DMS79 treated with DMSO at 0.1 percent for 48 hours (cell line): ENCODE data around the gene CCL4L2.
"Not testable (repeated sequence)": the region's sequence is repeated elsewhere in the genome, so short reads cannot be mapped to it uniquely, and the experiment has no call there.

Experiments used
- DNase-seq: peaks from one replicate; lab custom pipeline; 2025; lab: John Stamatoyannopoulos, UW

The CCL4L2 gene

DNA sequence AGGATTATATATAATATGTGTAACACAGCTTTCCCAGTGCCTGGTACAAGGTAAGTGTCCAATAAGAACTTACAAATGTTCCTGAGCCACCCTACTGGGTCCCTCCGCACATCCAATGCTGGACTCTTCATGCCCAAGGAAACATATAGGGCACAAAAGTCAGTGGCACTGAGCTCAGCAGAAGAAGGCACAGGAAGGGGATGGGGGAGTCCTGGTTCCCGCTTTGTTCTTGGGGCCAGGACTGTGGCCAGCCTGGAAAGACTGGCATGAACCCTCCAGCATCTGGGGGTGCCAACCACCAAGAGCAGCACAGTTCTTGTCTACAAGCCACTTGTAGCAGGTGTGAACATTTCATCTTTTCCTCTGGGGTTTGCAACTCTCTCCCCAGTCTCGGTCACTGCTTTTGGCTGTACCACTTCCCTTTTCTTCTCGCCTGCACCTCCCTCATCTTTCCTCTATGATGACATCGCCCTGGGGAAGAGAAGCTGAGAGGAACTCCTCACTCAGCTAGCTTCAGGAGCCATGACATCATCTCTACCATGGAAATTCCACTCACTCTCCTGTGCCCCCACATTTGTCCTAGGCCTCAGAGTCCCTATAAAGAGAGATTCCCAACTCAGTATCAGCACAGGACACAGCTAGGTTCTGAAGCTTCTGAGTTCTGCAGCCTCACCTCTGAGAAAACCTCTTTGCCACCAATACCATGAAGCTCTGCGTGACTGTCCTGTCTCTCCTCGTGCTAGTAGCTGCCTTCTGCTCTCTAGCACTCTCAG lies at the start of gene CCL4L2:
CCL4L2 (plus strand) TSS at position 625 of the 773 bp plus-strand sequence.
- not testable (repeated sequence) for DNase-seq

DNA sequence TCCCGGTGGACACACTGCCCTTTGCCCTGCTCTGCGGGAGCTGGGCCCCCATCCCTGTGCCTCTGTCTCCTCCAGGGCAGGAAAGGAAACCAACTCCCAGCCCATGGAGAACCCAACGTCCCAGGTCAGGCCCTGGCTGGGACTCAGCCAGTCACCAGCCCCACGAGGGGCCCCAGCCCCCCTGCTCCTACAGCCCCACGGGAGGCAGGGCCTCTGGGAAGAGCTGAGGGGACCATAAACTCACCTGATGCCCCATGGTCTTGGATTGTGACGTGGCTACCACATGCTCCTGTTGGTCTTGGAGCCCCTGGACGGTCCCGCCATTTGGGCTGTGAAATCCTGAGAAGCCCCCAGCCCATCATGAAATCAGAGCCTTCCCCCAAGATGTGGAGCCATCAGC lies 42.0 kb upstream of the CCL4L2 start:
- not testable (repeated sequence) for DNase-seq

DNA sequence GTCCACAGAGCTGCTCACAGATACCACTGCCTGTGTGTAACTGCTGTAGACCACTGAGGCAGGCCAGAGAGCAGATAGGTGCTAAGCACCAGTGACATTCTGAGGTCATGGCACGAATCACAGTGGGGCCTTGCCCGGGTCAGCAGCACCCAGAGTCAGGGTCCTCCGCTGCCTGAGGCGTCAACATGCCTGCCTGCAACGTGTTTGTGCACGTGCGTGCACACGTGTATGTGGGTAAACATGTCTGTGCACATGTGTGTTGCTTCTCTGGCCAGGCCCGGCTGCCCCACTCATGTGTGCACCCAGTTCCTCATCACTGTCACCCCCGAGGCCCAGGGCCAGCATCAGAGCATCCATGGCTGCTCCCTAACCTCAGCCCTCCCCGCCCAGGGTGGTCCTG lies 34.3 kb upstream of the CCL4L2 start, which contains the start of gene TBC1D3B:
TBC1D3B (minus strand) TSS at position 101 of the 400 bp plus-strand sequence. CDS start 1,586 bp downstream, outside the sequence.
- not testable (repeated sequence) for DNase-seq

DNA sequence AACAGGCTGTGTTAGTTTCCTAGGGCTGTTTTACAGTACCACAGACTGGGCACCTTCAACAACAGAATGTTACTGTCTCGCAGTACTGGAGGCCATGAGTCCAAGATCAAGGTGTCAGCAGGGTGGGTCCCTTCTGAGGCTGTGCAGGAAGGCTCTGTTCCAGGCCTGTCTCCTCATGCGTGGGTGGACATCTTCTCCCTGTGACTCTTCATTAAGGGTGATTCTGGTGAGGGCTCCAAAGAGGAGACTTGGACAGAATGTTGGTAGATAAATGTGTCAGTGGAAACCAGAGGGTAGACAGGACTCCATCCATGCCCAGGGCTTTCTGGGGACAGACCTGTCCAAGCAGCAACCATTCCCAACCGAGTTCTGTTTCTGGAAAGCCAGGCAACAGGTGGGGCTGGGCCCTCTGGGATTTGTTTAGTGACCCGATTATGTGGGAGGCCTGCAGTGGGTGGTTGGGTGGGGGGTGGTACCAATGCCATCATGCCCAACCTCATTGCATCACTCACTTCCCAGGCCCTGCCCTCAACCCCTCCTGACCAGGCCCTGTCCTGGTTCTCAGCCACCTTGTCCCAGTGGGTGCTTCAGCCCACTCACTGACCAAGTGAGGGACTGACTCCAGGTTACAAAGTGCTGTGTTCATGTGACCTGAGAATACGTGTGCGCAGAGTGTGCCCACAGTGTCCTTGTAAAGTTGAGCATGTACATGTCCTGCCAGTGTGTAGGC lies 29.3 kb upstream of the CCL4L2 start:
- DNase-seq: not testable (repeated sequence)

DNA sequence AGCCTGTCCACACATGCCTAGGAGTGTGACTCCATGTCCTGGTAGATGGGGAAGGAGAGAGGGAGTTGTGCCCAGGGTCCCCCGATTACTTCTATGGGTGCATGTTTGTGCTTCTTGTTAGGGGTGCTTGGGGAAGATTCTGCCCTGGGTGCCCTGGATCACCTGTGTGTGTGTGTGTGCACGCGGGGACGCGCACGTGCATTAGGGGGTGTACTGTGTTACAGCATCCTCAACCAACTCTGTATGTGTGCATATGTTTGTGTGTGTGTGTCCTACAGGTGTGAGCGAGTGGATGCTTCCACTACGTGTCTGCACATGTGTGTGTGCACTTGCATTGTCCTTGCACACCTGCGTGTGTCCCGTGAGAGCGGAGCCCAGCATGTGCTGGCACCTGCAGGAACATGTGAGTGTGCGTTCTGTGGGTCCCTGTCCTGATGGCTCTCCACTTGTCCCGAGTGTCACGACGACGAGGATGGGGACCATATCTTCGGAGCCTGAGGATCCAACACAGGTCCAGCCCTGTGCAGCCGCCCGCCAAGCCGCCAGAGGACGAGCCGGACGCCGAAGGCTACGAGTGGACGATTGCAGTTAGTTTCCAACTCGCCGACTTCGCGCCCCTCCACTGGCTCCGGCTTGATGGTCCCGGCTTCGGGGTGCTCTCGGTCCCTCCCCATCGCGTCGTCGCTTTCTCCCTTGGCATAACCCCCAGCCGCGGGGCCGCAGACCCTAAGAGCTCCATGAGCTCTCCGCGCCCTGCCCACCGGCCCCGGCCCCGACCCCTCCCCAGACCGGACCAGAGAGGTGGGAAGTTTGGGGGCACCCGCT lies 28.5 kb upstream of the CCL4L2 start:
- no peak for DNase-seq

DNA sequence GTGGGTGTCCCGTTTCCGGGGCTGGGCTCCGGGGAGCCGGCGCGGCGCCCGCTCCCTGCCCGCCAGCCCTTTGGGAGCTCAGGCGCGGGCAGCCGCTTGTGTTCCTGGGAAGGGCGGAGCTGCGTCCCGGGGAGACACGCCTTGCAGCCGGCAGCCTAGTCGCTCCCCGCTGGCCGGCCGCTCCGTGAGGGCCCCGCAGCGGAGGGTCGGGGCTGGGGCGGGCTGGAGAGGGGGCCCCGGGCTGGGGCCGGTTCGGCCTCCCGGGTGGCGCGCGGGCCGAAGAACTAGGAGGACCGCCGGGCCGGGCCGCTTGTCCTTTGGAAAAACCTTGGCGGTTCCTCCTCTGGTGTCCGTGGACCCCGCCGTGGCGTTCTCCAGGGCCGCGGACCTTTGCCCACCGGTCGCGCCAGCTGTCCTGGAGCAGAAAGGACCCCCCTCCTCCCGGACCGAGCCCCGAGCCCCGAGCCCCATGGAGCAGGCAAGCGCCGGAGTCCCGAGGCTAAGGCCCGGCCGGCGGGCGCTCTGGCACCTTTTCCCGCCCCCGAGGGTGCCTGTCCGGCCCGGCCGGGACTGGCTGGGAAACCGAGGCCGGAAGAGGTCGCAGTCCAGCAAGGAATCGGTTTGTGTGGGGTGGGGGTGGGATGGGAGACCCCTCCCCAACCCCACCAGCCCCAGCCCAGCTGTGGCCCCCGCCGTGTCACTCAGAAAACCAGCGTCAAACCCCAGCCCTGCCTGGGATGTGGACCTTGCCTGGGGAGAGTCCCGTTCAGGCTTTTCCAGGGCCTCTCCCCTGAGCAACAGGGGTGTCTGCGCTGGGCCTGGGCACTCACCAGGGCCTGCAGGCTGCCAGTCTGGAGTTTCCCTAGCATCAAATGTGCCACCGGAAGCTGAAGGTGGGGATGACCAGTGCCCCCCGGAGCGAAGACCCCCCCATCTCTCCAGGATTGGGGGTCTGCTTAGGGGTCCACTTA lies 27.6 kb upstream of the CCL4L2 start:
- DNase-seq: no peak

DNA sequence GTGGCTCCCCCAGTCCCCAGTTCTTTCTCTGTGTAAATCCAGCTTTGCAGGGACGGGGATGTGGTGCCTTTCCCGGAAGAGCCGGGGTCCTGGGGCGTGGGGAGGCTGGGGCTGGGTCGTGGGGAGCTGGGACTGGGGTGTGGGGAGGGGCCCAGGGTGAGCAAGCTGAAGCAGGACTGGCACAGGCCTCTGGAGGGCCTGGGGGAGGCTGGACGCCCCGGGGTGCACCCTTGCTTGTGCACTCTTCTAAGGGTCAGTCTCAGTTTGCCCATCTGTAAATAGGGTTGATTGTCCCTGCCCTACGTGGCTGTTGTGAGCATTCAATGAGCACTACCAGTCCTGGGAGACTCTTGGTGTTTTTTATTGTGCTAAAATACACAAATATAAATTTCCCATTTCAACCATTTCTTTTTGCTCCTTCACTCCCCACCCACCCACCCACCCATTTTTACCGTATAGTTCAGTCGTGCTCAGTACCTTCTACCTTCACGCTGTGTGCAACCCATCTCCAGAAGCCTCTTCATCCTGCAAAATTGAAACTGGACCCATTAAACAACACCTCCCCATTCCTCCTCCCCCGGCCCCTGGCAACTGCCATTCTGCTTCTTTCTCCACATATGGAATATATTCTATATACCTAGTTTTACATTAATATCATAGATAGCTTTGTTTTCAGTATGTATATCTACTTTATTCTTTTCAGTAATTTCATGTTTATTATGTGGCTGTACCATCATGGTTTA lies 26.7 kb upstream of the CCL4L2 start:
- no peak for DNase-seq

DNA sequence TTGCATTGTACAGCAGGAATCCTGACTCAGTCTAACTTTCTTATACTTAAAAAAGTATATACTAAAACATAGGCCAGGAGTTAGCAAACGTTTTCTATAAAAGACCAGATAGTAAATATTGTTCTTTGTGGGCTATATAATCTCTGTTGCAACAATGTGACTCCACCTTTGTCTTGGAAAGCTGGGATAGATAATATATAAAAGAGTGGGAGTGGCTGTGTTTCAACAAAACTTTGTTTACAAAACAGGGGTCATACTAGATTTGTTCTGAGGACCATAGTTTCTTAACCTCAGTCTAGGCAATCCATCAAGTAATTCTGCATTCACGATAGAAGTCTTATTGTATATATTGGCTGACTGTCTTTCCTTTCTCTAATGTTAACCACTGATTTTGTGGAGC lies 25.4 kb upstream of the CCL4L2 start:
- no peak for DNase-seq

DNA sequence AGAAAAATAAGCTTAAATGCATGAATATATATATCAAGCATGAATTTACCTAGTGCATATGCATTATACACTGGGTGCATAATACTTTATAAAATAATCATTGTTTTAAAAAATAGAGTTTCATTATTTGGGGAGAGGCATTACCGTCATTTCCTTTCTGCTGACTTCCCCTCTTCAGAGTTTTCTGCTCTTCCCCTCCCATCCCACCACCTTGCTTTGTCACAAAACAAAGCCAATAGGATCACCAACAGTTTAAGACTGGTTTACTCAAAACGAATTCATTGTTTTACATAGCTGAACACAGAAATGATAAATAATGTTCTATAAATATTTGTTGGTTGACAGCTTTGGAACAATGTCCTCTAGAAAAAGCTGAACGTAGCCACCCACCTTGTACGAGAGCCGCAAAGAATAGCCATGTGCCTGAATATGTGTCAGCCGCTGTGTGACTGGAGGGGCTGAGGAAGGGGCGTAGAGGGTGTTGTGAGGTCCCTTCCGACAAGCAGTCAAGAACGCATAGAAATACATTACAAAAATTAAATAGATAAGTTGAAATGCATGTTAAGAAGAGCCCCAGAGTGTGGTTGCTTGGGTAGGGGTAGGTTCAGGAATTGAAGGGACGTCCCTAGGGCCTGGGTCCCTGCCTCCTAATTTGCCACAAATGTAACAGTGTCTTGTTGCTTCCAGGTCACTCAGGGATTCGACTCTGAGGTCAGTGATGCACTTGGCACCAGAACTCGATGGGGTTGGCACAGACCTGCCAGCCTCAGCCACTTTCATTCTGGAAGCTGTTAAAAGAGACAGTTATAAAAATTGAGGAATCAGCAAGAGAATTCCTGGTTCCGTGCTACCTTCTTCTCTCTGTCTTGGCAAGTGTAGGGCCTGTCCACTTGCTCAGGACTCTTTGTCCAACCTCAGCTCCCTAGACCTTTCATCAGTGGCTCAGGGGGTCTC lies 23.8 kb upstream of the CCL4L2 start:
- DNase-seq: not testable (repeated sequence)

DNA sequence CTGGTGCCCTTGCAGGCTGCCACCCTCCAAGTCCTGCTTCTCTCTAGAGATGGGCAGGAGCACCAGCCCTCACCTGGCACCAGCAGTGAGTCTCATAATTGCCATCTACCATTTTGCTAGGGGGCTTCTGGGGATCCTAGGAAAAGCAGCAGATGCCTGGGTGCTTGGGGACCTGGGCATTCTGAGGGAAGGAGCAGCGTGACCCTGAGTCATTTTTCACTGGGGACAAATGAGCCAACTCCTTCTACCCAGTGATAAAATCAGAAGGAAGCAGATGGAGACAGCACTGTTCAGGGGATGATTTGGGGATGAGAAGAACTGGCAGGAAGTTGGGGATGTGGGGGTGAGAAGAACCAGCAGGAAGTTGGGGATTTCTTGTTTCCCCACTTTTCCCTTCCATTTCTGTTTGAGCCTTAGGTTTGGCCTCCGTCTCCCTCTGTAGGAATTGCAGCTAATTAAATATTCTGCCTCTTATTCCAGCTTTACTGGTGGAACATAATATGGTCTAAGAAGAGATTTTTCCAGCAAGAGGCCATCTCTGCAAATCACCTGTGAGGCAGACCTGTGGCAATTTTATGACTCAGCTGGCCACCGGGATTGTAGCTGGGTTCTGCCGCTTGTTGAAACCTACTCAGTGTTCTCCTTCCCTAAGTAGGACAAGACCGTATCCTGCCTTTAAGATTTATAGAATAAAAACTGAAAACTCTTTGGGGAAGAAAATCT lies 22.8 kb upstream of the CCL4L2 start:
- not testable (repeated sequence) for DNase-seq

DNA sequence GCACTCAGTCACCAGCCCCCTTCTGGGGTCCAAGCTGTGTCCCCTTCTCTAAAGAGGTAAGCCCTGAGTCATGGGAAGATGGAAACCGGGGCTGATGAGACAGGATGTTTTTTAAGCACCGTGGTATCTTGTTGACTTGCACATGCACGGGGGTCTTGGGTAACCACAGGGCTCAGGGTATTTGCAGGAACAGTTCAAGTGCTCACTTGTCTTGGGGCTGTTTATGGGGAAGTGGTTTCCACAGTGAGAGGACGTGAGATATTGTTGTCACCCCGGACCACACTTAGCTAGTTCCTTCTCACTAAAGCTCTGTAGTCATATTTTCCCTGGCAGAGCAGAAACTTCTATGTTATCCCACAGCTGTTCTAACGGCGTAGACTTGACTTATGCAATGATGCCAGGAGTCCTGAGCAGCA lies 22.0 kb upstream of the CCL4L2 start:
- no peak for DNase-seq

DNA sequence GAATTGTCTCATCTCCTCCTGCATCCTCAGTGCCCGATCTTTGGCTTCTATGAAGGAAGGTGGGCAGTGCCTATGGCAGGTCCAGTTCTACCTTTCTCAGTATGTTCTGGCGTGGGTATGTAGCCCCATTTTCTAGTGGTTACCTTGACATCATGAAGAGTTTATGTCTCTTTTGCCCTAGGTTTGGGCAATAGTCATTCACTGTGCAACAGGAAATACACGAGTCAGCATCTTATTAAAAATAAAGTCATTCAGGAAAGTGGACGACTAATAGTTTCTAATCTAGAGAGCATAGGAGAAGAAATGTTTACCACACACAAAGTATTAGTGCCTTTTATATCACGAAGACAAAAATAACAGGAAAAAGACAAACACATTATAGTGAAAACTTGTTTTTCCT lies 20.9 kb upstream of the CCL4L2 start:
- not testable (repeated sequence) for DNase-seq

DNA sequence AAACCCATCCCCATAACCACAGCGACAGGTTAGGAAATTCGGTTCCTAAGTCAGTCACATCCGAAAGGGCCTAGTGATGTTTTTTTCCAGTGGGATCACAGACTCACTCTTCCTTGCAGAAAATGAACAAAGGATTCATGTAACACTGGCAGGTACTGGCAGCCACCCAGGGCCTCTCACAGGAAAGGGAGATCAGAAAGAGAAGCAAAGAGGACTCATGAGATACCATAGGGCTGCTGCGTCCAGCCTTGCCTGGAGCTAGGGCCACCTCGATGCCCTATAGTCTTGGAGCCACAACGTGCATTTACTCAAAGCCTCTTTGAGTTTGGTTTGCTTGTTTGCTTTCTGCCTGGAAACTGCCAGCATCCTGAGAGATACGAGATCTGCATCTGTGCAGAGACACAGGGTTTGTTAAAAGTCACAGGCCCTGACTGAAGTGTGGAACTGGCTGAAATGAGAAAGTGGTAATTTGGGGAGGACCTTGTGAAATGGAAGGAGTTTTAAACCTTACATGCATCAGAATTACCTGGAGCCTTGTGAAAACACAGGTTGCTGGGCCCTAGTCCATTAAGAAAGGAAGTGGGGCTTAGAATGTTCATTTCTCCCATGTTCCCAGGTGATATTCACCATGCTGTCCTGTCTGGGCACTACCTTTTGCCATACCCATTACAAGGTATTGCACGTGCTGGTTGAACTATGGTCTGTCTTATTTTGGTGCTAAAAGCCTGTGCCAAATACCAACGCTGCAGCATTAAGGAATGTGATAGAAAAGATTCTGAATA lies 20.1 kb upstream of the CCL4L2 start:
- not testable (repeated sequence) for DNase-seq

DNA sequence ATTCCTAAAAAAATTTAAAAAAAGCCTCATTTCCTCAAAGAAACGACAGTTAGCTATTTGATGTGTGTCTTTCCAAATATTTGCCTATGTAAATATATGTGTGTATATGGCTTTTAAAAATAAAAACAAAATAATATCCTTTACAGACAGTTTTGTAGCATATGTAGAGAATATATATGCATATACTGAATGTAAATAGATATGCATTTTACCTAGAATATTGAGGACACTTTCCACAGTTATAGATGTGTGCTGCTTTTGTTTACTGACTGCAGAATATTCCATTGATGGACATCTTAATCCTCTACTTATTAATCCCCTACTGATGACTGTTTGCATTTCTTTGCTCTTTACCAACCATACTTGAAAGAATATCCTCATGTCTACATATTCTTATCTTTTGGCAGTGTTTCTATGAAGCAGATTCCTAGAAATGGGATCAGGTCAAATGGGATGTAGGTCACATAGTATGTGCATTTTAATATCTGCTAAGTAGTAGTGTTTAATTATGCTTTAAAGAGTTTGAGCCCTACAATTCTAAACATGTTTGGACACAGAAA lies 17.6 kb upstream of the CCL4L2 start:
- DNase-seq: no peak

DNA sequence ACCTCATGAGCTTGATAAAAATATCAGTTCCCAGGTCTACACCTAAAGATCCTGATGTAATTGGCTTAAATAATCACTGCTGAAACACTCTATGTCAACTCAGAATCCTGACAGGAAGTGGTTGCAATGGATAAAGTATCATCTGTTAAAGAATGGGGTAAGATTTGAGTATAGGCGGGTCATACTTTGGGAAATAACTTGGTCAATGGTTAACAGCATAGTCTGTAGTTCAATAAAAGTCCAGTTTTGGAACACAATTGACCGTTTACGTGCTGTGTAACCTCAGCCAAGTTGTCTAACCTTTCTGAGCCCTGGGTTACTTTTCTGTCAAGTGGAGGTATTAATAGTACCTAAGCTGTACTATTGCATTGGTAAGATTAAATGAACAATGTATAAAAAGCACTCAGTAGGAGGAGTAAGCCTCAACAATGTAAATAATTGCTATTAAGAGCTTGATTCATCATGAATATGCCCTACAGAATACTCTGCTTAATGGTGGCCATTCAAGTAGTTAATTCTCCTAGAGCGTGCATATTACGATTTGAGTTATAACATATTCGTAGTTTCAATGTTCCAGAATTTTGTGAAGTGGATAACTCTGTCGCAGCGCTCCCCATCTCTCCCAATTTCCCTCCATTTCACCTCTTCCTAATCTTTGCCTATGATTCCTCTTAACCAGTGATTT lies 16.6 kb upstream of the CCL4L2 start:
- not testable (repeated sequence) for DNase-seq

DNA sequence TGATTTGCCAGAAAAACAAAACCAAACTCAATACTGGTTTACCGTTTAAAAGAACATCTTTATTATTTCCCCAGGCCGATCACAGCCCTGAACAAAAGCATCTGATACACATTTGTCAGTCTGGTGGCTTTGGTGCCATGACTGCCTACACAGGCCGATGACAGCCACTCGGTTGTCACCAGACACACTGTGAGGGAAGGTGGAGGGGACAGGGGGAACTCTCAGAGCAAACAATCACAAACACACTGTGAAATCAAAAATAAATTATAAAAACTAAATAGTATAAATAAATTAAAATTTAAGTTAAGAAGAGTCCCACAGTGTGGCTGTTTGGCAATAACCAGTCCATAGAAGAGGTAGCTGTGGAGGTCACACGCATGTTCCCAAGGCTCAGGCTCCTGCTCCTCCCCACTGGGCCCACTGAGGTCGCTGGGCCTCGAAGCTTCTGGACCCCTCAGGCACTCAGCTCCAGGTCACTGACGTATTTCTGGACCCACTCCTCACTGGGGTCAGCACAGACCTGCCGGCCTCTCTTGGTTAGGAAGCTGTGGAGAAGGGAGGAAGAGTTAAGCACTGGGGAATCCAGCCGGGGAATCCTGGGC lies 15.9 kb upstream of the CCL4L2 start:
- not testable (repeated sequence) for DNase-seq
